T-cell (primary cell): ENCODE measurements around the gene TACR1. TPM values are rescaled to one million over a fixed set of nuclear protein-coding genes. Genes with fewer than 3 reads are reported as not detected.

Experiments used
- ATAC-seq, 4 experiments: fragments of 200-7000 bp in 3 of 4; fragments of 150-1000 bp in 1 of 4; cut with Tn5 transposase; replicated peaks in 1 of 4; 1 replicate in 3 of 4; 2 replicates in 1 of 4; pipeline ENCODE4 v1.10.0; 2021; ENCODE audit warnings: moderate library complexity in 3 of 4, mild to moderate bottlenecking in 2 of 4, moderate number of reproducible peaks in 1 of 4
- CTCF ChIA-PET, 2 donors: fragments of 300-600 bp; sonication (Branson Sonifier 250); formaldehyde crosslinking; loops; one replicate each; lab custom pipeline; 2022; ENCODE audit warnings: antibody characterized with exemption in 2 of 2; lab: Charles Lee
- POLR2A ChIA-PET, 2 donors: fragments of 300-600 bp; sonication (Branson Sonifier 250); formaldehyde crosslinking; loops; one replicate each; lab custom pipeline; 2022; ENCODE audit warnings: antibody characterized with exemption in 2 of 2; lab: Charles Lee
- DNase-seq, 35 experiments: peaks; one replicate each; pipeline versions ENCODE4 v3.0.0 to v3.0.0-alpha.2; 2013 to 2023
- H3K27ac ChIP-seq: one replicate; pipeline ENCODE4 v1.5.1; 2013; ENCODE audit warnings: low read length
- H3K27me3 ChIP-seq, 2 experiments: replicated peaks in 1 of 2; 1 replicate in 1 of 2; 2 replicates in 1 of 2; pipeline versions ENCODE4 v1.6.1 to v1.7.0; 2013; ENCODE audit warnings: low read length in 1 of 2, mixed read lengths in 1 of 2; ENCODE audit not compliant: control insufficient read depth in 2 of 2, insufficient read depth in 2 of 2; ENCODE audit errors: extremely low read depth in 1 of 2
- H3K36me3 ChIP-seq, 2 donors: 1 replicate in 1 of 2; 2 replicates in 1 of 2; pipeline versions ENCODE4 v1.6.1 to v1.7.0; 2013; ENCODE audit warnings: low read length in 1 of 2; ENCODE audit not compliant: control insufficient read depth in 2 of 2, insufficient read depth in 1 of 2; ENCODE audit errors: extremely low read depth in 1 of 2
- H3K4me1 ChIP-seq, 2 experiments: 1 replicate in 1 of 2; 2 replicates in 1 of 2; pipeline versions ENCODE4 v1.6.1 to v1.7.0; 2013; ENCODE audit warnings: low read length in 2 of 2, mixed read lengths in 1 of 2; ENCODE audit not compliant: insufficient read depth in 2 of 2, control insufficient read depth in 1 of 2; ENCODE audit errors: extremely low read depth in 1 of 2
- H3K4me3 ChIP-seq, 2 donors: 1 replicate in 1 of 2; 2 replicates in 1 of 2; pipeline versions ENCODE4 v1.5.1 to v1.7.0; 2013; ENCODE audit warnings: mild to moderate bottlenecking in 2 of 2, low read length in 1 of 2, moderate library complexity in 1 of 2; ENCODE audit not compliant: control insufficient read depth in 1 of 2; ENCODE audit errors: extremely low read depth in 1 of 2
- H3K9me3 ChIP-seq: 2 replicates; pipeline ENCODE4 v1.7.0; 2013
- H3K27ac Mint-ChIP-seq, 2 donors: one replicate each; pipeline ENCODE4 v1.8.0; 2020 to 2021; ENCODE audit warnings: mild to moderate bottlenecking in 2 of 2, mixed read lengths in 2 of 2
- H3K27me3 Mint-ChIP-seq, 2 donors: one replicate each; pipeline ENCODE4 v1.8.0; 2021 to 2022; ENCODE audit warnings: mixed read lengths in 2 of 2
- H3K36me3 Mint-ChIP-seq: one replicate; pipeline ENCODE4 v1.8.0; 2021; ENCODE audit warnings: mixed read lengths
- H3K4me1 Mint-ChIP-seq, 3 donors: one replicate each; pipeline ENCODE4 v1.8.0; 2020 to 2022; ENCODE audit warnings: mixed read lengths in 3 of 3, mild to moderate bottlenecking in 1 of 3
- H3K4me3 Mint-ChIP-seq, 3 donors: one replicate each; pipeline ENCODE4 v1.8.0; 2020 to 2022; ENCODE audit warnings: mild to moderate bottlenecking in 3 of 3, mixed read lengths in 3 of 3, moderate library complexity in 3 of 3
- H3K9me3 Mint-ChIP-seq, 3 donors: one replicate each; pipeline ENCODE4 v1.8.0; 2020 to 2022; ENCODE audit warnings: mixed read lengths in 3 of 3
- WGBS: methylation state at CpG from one replicate; pipeline ENCODE4 v1.1.5; 2013; ENCODE audit warnings: missing lambda C conversion rate; ENCODE audit not compliant: insufficient coverage; 5-methylcytosine and 5-hydroxymethylcytosine counted together
- total RNA-seq, 35 experiments: library from RNA in 6 of 35; stranded (reverse) in 6 of 35; fragments of 120-200 nt in 1 of 35; gene quantifications; one replicate each; pipeline versions ENCODE4 v1.2.1 to v1.2.4 and lab custom pipeline; 2013 to 2026

TACR1 gene
- total RNA-seq, 5 donors from 2014 or later (not counting 1 experiment from before 2014, with no cell fraction given): not detected

DNA sequence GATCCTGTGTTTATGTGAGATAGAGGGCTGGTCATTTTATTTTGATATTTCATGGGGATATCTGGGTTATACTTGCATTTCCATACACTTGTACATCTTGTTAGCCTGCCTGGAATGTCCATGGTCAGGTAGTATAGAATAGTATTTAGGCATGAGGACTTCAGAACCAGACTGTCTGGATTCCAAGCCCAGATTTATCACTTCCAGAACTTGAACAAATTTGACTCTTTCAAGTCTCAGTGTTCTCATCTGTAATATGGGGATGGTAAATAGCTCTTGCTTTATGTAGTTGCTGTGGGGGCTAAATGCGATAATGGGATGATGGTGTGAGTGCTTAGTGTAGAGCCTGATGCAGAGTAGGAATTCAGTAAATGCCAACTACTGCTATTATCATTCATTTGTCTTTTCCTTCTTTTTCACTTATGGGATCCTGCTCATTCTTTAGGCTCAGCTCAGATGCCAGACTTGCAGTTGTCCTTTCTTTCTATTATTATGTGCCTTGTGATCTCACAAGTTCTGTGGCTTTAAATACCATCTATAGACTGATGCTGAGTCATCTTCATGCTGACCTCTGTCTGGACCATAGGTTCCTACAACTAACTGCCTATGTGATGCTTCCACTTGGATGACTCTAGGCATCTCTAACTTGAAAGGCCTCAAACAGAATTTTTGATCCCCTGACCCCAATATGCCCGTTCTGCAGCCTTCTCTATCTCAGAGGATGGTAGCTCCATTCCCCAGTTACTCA is 173.5 kb downstream of the TACR1 start:
- Histone ChIP-seq H3K4me3 (no peak overlapping the region), H3K9me3 (no peaks in the 10 kb centered on the region), H3K4me1 (no peaks in the 10 kb centered on the region), H3K27me3 (no peaks in the 10 kb centered on the region), H3K27ac (no peak overlapping the region), H3K36me3 (no peaks in the 10 kb centered on the region)
- DNase-seq (no peak), ATAC-seq (no peak)
- H3K27me3 Mint-ChIP-seq: no peaks in the 10 kb centered on the region
- H3K4me1 Mint-ChIP-seq: no peaks in the 10 kb centered on the region
- 75% methylated on average over 1 of the region's 2 CpGs for WGBS
- H3K27ac Mint-ChIP-seq: no peak overlapping the region
- no peak overlapping the region for H3K4me3 Mint-ChIP-seq
- H3K36me3 Mint-ChIP-seq: peaks cover 3% of the 10 kb centered on the region
- ChIA-PET CTCF (no interaction called here), POLR2A (no interaction called here)
- H3K9me3 Mint-ChIP-seq: no peaks in the 10 kb centered on the region

GRCh38 chr2:75025216-75025615 is 174.1 kb downstream of the TACR1 start:
- DNase-seq: no peak
- Mint-ChIP-seq H3K27ac (no peak overlapping the region), H3K27me3 (no peaks in the 10 kb centered on the region), H3K9me3 (no peaks in the 10 kb centered on the region), H3K4me3 (no peak overlapping the region), H3K4me1 (no peaks in the 10 kb centered on the region), H3K36me3 (peaks cover 3% of the 10 kb centered on the region)
- CTCF ChIA-PET: no interaction called here
- Histone ChIP-seq H3K4me1 (no peaks in the 10 kb centered on the region), H3K27me3 (no peaks in the 10 kb centered on the region), H3K27ac (no peak overlapping the region), H3K36me3 (no peaks in the 10 kb centered on the region), H3K9me3 (no peaks in the 10 kb centered on the region), H3K4me3 (no peak overlapping the region)
- no peak for ATAC-seq
- POLR2A ChIA-PET: no interaction called here

GRCh38 chr2:75023666-75024455 is 175.5 kb downstream of the TACR1 start:
- no peaks in the 10 kb centered on the region for H3K27me3 Mint-ChIP-seq
- Histone ChIP-seq H3K4me1 (no peaks in the 10 kb centered on the region), H3K27ac (no peak overlapping the region), H3K9me3 (no peaks in the 10 kb centered on the region), H3K36me3 (no peaks in the 10 kb centered on the region), H3K27me3 (no peaks in the 10 kb centered on the region), H3K4me3 (no peak overlapping the region)
- H3K27ac Mint-ChIP-seq: no peak overlapping the region
- no peak overlapping the region for H3K4me3 Mint-ChIP-seq
- no peaks in the 10 kb centered on the region for H3K9me3 Mint-ChIP-seq
- DNase-seq: no peak
- no peaks in the 10 kb centered on the region for H3K4me1 Mint-ChIP-seq
- H3K36me3 Mint-ChIP-seq: peaks cover 3% of the 10 kb centered on the region
- 90% methylated on average over 1 of the region's 3 CpGs for WGBS
- POLR2A ChIA-PET: no interaction called here
- ATAC-seq: no peak
- CTCF ChIA-PET: no interaction called here

DNA sequence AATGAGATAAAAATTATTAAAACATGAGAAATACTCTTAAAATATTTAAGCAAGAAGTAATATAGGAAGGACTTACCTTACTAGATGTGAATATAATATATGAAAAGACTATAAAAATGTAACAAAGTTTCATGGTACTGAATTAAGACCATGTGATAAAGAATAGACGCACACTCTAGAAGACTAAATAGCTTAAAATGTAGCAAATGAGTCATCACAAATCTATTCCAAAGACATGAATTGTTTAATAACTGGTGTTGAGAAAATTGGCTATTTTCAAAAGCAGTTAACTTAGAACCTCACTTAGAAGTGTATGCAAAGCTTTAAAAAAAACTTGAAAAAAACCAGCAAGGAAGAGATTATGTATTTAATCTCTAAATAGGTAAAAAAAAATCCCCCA is 176.8 kb downstream of the TACR1 start:
- Mint-ChIP-seq H3K27ac (no peak overlapping the region), H3K4me1 (no peaks in the 10 kb centered on the region), H3K9me3 (peaks cover 0 to 4% (median 0%) of the 10 kb centered on the region in 3 donors), H3K4me3 (no peak overlapping the region), H3K36me3 (no peaks in the 10 kb centered on the region), H3K27me3 (no peaks in the 10 kb centered on the region)
- ATAC-seq: no peak
- Histone ChIP-seq H3K27ac (no peak overlapping the region), H3K4me3 (no peak overlapping the region), H3K9me3 (no peaks in the 10 kb centered on the region), H3K4me1 (no peaks in the 10 kb centered on the region), H3K36me3 (no peaks in the 10 kb centered on the region), H3K27me3 (no peaks in the 10 kb centered on the region)
- no CpG with 5 or more reads among the region's 1 CpG for WGBS
- no peak for DNase-seq
- ChIA-PET CTCF (no interaction called here), POLR2A (no interaction called here)

- H3K9me3 ChIP-seq: no peaks in the 10 kb centered on the region
- Mint-ChIP-seq H3K36me3 (no peaks in the 10 kb centered on the region), H3K4me1 (no peaks in the 10 kb centered on the region), H3K27me3 (no peaks in the 10 kb centered on the region), H3K9me3 (peaks cover 0 to 4% (median 0%) of the 10 kb centered on the region in 3 donors), H3K4me3 (no peak overlapping the region), H3K27ac (no peak overlapping the region)
- DNase-seq (no peak), ATAC-seq (no peak)
- no peaks in the 10 kb centered on the region for H3K27me3 ChIP-seq
- CTCF ChIA-PET: no interaction called here
- H3K36me3 ChIP-seq: no peaks in the 10 kb centered on the region
- 100% methylated on average over 1 of the region's 1 CpG for WGBS
- H3K4me1 ChIP-seq: no peaks in the 10 kb centered on the region
- POLR2A ChIA-PET: no interaction called here
- H3K27ac ChIP-seq: no peak overlapping the region
- H3K4me3 ChIP-seq: no peak overlapping the region
Observed at GRCh38 chr2:75021672-75022071, 177.6 kb downstream of the TACR1 start.

GRCh38 chr2:75020476-75020875 is 178.8 kb downstream of the TACR1 start:
- Mint-ChIP-seq H3K9me3 (peaks cover 0 to 4% (median 0%) of the 10 kb centered on the region in 3 donors), H3K4me3 (no peak overlapping the region), H3K27ac (no peak overlapping the region), H3K4me1 (no peaks in the 10 kb centered on the region), H3K36me3 (no peaks in the 10 kb centered on the region), H3K27me3 (no peaks in the 10 kb centered on the region)
- no peaks in the 10 kb centered on the region for H3K27me3 ChIP-seq
- no peak overlapping the region for H3K27ac ChIP-seq
- H3K4me1 ChIP-seq: no peaks in the 10 kb centered on the region
- no peaks in the 10 kb centered on the region for H3K9me3 ChIP-seq
- ChIA-PET CTCF (no interaction called here), POLR2A (interaction anchor here in 1 of 2 donors (0.7 kb wide), 1 partner anchor 10 kb away, joined by 3 read pairs; no protein-coding TSS in a partner anchor)
- DNase-seq (no peak), ATAC-seq (no peak)
- WGBS: 86% methylated on average over 5 of the region's 11 CpGs
- H3K4me3 ChIP-seq: no peak overlapping the region
- H3K36me3 ChIP-seq: no peaks in the 10 kb centered on the region
